OCI-LY3 (cell line): ENCODE data around the gene HEMGN.
"Not testable (repeated sequence)": the region's sequence is repeated elsewhere in the genome, so short reads cannot be mapped to it uniquely, and the experiment has no call there.

Source experiments
- H2AFZ ChIP-seq: fragments of 200-600, 300-600 bp; shearing (Covaris generic); 2 replicates; pipeline ENCODE4 v1.6.0; 2014; ENCODE audit warnings: antibody characterized with exemption, low read depth, low read length
- H3K27ac ChIP-seq: fragments of 200-600, 300-600 bp; sonication (generic); 2 replicates; pipeline ENCODE4 v1.5.1; 2014; ENCODE audit warnings: mild to moderate bottlenecking, low read length, moderate library complexity, mixed read lengths
- H3K27me3 ChIP-seq: fragments of 200-600, 300-600 bp; sonication (generic); 2 replicates; pipeline ENCODE4 v1.6.1; 2014; ENCODE audit warnings: low read depth, low read length, mixed read lengths
- H3K36me3 ChIP-seq: fragments of 200-600, 300-600 bp; sonication (generic); replicated peaks from 2 replicates; pipeline ENCODE3; 2014; ENCODE audit warnings: low read depth, low read length, mixed read lengths
- H3K4me1 ChIP-seq: fragments of 300-600, 200-600 bp; sonication (generic); 2 replicates; pipeline ENCODE4 v1.6.1; 2014; ENCODE audit warnings: low read length, mixed read lengths
- H3K4me2 ChIP-seq: fragments of 200-600, 300-600 bp; sonication (generic); 2 replicates; pipeline ENCODE4 v1.6.1; 2014; ENCODE audit warnings: low read length, mixed read lengths
- H3K4me3 ChIP-seq: fragments of 300-600, 200-600 bp; sonication (generic); 2 replicates; pipeline ENCODE4 v1.5.1; 2014; ENCODE audit warnings: antibody characterized with exemption, mild to moderate bottlenecking, low read length, moderate library complexity
- H3K79me2 ChIP-seq: fragments of 300-600, 200-600 bp; shearing (Covaris generic); 2 replicates; pipeline ENCODE4 v1.6.1; 2014; ENCODE audit warnings: mild to moderate bottlenecking, low read length, mixed read lengths
- H3K9ac ChIP-seq: fragments of 300-600, 200-600 bp; shearing (Covaris generic); 2 replicates; pipeline ENCODE4 v1.6.0; 2014; ENCODE audit warnings: mild to moderate bottlenecking, low read length, moderate library complexity
- H3K9me3 ChIP-seq: fragments of 200-600, 300-600 bp; shearing (Covaris generic); 2 replicates; pipeline ENCODE4 v1.6.1; 2014; ENCODE audit warnings: low read length, mixed read lengths; ENCODE audit not compliant: insufficient read depth
- H4K20me1 ChIP-seq: fragments of 200-600, 300-600 bp; sonication (generic); 2 replicates; pipeline ENCODE4 v1.6.1; 2016; ENCODE audit warnings: low read length, mixed read lengths; ENCODE audit not compliant: insufficient read depth
- CTCF ChIP-seq: fragments of 200-600, 300-600 bp; sonication (generic); IDR thresholded peaks from 2 replicates; pipeline ENCODE4 v1.5.1; 2014; ENCODE audit warnings: antibody characterized with exemption, low read length, low read depth
- EZH2phosphoT487 ChIP-seq: fragments of 200-600 bp; shearing (Covaris generic); IDR thresholded peaks from 2 replicates; pipeline ENCODE4 v1.6.1; 2018; ENCODE audit warnings: antibody characterized with exemption, mixed run types, low read depth

Gene HEMGN

DNA sequence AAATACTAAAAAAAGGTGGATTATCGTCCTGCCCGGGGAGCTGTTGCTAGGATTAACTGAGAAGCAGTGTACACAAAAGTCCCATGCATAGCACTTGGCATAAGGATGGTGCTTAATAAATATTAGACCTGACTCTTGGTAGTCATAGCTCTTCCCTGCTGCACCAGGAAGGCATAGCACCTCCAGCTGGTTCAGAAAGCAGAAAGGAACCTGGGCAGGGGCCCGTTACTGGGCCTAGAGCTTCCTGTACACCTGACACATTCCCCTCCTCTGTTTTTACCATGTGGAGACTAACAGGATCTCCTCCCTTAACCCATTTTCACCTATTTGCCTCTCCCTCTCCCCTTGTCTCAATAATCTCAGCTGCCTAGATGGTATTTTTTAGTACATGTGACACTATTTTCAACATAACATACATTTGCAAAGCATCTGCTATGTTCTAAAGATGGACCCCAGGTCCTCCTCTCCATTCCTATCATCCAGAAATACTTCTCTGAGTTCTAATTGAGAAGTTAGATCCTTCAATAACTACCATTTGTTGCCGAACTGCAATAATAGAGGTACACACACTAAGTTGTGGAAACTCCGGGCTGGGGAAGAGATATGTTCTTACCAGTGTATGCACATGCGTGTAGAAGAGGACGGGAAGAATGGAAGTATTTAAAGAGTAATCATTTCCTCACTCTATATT is 42.0 kb upstream of the HEMGN start:
- no peak overlapping the region for H3K4me2 ChIP-seq
- no peak overlapping the region for H3K4me3 ChIP-seq
- no peak for TF ChIP-seq CTCF
- TF ChIP-seq EZH2phosphoT487 = no peak
- H3K4me1 ChIP-seq = peaks cover 8% of the 10 kb centered on the region
- H3K27me3 ChIP-seq = no peaks in the 10 kb centered on the region; the same call in 1 of the 2 replicates
- no peaks in the 10 kb centered on the region for H4K20me1 ChIP-seq
- no peak overlapping the region for H3K27ac ChIP-seq
- no peak overlapping the region for H2AFZ ChIP-seq
- H3K9ac ChIP-seq = no peak overlapping the region
- H3K79me2 ChIP-seq = peaks cover 30% of the 10 kb centered on the region
- no peaks in the 10 kb centered on the region for H3K9me3 ChIP-seq
- H3K36me3 ChIP-seq = no peaks in the 10 kb centered on the region

DNA sequence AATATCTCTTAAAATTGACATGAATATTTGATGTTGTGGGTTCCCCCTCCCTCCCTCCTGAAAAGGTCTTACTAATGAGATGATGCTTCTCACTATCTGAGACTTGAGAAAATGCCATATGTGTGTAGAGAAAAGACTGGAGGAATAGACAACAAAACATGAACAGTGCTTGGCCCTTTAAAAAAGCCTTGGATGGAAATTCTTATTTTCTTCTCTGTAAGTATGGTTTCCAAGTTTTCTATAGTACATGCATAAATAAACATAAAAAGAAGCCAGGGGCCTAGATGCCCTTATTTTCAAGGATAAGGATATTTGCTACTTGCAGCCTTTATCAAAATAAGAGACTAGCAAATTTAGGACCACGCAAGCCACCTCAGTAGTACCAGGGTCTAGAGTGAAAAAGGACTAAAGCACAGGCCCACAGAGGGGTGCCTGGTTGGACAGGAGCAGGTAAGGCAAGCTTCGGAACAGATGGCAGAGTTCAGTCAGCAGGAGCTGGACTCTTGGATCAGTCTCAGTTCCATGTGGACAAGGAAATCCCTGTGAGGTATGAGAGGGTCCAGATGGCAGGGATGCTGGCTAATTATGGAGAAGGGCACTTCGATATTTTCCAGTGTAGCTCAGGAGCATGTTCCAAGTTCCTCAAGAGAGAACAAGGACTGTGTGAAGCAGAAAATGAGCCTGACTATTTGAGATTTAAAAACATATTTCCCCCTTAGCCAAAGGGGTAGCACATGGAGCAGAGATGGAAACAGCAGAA is 40.6 kb upstream of the HEMGN start:
- Histone ChIP-seq H3K27ac (no peak overlapping the region), H3K9ac (no peak overlapping the region), H3K27me3 (no peaks in the 10 kb centered on the region; the same call in 1 of the 2 replicates), H3K4me1 (peaks cover 8% of the 10 kb centered on the region), H3K79me2 (peaks cover 17% of the 10 kb centered on the region), H3K4me3 (no peak overlapping the region), H4K20me1 (no peaks in the 10 kb centered on the region), H2AFZ (no peak overlapping the region), H3K4me2 (no peak overlapping the region), H3K9me3 (no peaks in the 10 kb centered on the region), H3K36me3 (no peaks in the 10 kb centered on the region)
- TF ChIP-seq CTCF (no peak), EZH2phosphoT487 (no peak)

DNA sequence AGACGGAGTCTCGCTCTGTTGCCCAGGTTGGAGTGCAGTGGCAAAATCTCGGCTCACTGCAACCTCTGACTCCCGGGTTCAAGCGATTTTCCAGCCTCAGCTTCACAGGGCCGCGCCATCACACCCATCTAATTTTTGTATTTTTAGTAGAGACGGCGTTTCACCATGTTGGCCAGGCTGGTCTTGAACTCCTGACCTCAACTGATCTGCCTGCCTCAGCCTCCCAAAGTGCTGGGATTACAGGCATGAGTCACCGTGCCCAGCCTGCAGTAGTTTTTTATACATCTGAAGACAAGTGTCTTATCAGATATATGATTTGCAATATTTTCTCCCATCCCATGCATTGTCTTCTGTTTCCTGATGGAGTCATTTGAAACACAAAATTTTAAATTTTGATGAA is 38.7 kb upstream of the HEMGN start:
- H3K27me3 ChIP-seq, H2AFZ ChIP-seq, H3K4me2 ChIP-seq, H3K9me3 ChIP-seq, H3K4me3 ChIP-seq, H4K20me1 ChIP-seq, H3K27ac ChIP-seq, H3K4me1 ChIP-seq, H3K9ac ChIP-seq, H3K36me3 ChIP-seq, H3K79me2 ChIP-seq: not testable (repeated sequence)

- no peaks in the 10 kb centered on the region for H3K9me3 ChIP-seq
- TF ChIP-seq CTCF (no peak), EZH2phosphoT487 (no peak)
Observed at GRCh38 chr9:97975376-97975775, 37.4 kb upstream of the HEMGN start.

More at GRCh38 chr9:97975376-97975775, 37.4 kb upstream of the HEMGN start:
- H3K27ac ChIP-seq = no peak overlapping the region
- no peaks in the 10 kb centered on the region for H4K20me1 ChIP-seq
- no peaks in the 10 kb centered on the region; the same call in 1 of the 2 replicates for H3K27me3 ChIP-seq
- no peak overlapping the region for H3K4me3 ChIP-seq
- H3K79me2 ChIP-seq = no peaks in the 10 kb centered on the region
- no peaks in the 10 kb centered on the region for H3K4me1 ChIP-seq
- H2AFZ ChIP-seq = no peak overlapping the region
- no peak overlapping the region for H3K4me2 ChIP-seq
- H3K36me3 ChIP-seq = no peaks in the 10 kb centered on the region
- no peak overlapping the region for H3K9ac ChIP-seq
